HAP-1 (cell line): ENCODE data around the gene NEK7.

Source experiments
- DNase-seq, 2 experiments: peaks; one replicate each; pipeline ENCODE4 v3.0.0-alpha.2; 2016 to 2020; ENCODE audit warnings: low spot score in 2 of 2
- H3K27me3 ChIP-seq: fragments of 250-450 bp; sonication (Bioruptor Pico); 2 replicates; pipeline ENCODE4 v1.5.1; 2020; ENCODE audit warnings: low read depth, mild to moderate bottlenecking, moderate library complexity
- H3K36me3 ChIP-seq: fragments of 250-450 bp; sonication (Bioruptor Pico); replicated peaks from 2 replicates; pipeline ENCODE4 v1.5.1; 2020; ENCODE audit warnings: mild to moderate bottlenecking
- H3K4me1 ChIP-seq: fragments of 250-450 bp; sonication (Bioruptor Pico); 2 replicates; pipeline ENCODE4 v1.5.1; 2020; ENCODE audit warnings: mild to moderate bottlenecking
- H3K4me3 ChIP-seq: fragments of 250-450 bp; sonication (Bioruptor Pico); 2 replicates; pipeline ENCODE4 v1.5.1; 2020; ENCODE audit warnings: mild to moderate bottlenecking, moderate library complexity
- H3K9me3 ChIP-seq: fragments of 250-450 bp; sonication (Bioruptor Pico); 2 replicates; pipeline ENCODE4 v1.5.1; 2020; ENCODE audit warnings: mild to moderate bottlenecking, moderate library complexity
- in situ Hi-C: fragments of 300-500 bp; cut with MboI; formaldehyde crosslinking; loops from 3 replicates; pipeline ENCODE4 v1.14.3; 2020; ENCODE audit warnings: low sequenced_read_pairs, inconsistent platforms, mixed read lengths

Gene NEK7

GRCh38 chr1:198270273-198270828 is 113.6 kb downstream of the NEK7 start:
- in situ Hi-C loops, result no loop called here
- H3K36me3 ChIP-seq, result no peaks in the 10 kb centered on the region
- no peaks in the 10 kb centered on the region for H3K27me3 ChIP-seq
- H3K4me3 ChIP-seq, result no peak overlapping the region
- no peak for DNase-seq
- no peaks in the 10 kb centered on the region for H3K9me3 ChIP-seq
- no peaks in the 10 kb centered on the region for H3K4me1 ChIP-seq

GRCh38 chr1:198271467-198271866 is 114.7 kb downstream of the NEK7 start:
- no peaks in the 10 kb centered on the region for H3K9me3 ChIP-seq
- in situ Hi-C loops, result no loop called here
- DNase-seq, result no peak
- no peaks in the 10 kb centered on the region for H3K27me3 ChIP-seq
- no peak overlapping the region for H3K4me3 ChIP-seq
- no peaks in the 10 kb centered on the region for H3K4me1 ChIP-seq
- no peaks in the 10 kb centered on the region for H3K36me3 ChIP-seq

GRCh38 chr1:198272492-198272891 is 115.7 kb downstream of the NEK7 start:
- H3K4me1 ChIP-seq, result no peaks in the 10 kb centered on the region

GRCh38 chr1:198273748-198274295 is 117.0 kb downstream of the NEK7 start:
- Histone ChIP-seq H3K27me3 (no peaks in the 10 kb centered on the region), H3K36me3 (no peaks in the 10 kb centered on the region), H3K4me1 (no peaks in the 10 kb centered on the region), H3K9me3 (no peaks in the 10 kb centered on the region), H3K4me3 (no peak overlapping the region)
- no peak for DNase-seq
- in situ Hi-C loops, result no loop called here

More at GRCh38 chr1:198272492-198272891, 115.7 kb downstream of the NEK7 start:
- Histone ChIP-seq H3K4me3 (no peak overlapping the region), H3K36me3 (no peaks in the 10 kb centered on the region), H3K27me3 (no peaks in the 10 kb centered on the region), H3K9me3 (no peaks in the 10 kb centered on the region)
- in situ Hi-C loops, result no loop called here
- no peak for DNase-seq

GRCh38 chr1:198275597-198275996 is 118.8 kb downstream of the NEK7 start:
- Histone ChIP-seq H3K27me3 (no peaks in the 10 kb centered on the region), H3K4me1 (no peaks in the 10 kb centered on the region), H3K36me3 (no peaks in the 10 kb centered on the region), H3K4me3 (no peak overlapping the region), H3K9me3 (no peaks in the 10 kb centered on the region)
- in situ Hi-C loops, result no loop called here
- DNase-seq, result no peak

- no peak overlapping the region for H3K4me3 ChIP-seq
- no peaks in the 10 kb centered on the region for H3K4me1 ChIP-seq
- H3K27me3 ChIP-seq, result no peaks in the 10 kb centered on the region
- in situ Hi-C loops, result no loop called here
- H3K9me3 ChIP-seq, result no peaks in the 10 kb centered on the region
- H3K36me3 ChIP-seq, result no peaks in the 10 kb centered on the region
- DNase-seq, result no peak
Observed at GRCh38 chr1:198276241-198276640, 119.4 kb downstream of the NEK7 start.

- H3K4me1 ChIP-seq, result no peaks in the 10 kb centered on the region
- no peaks in the 10 kb centered on the region for H3K27me3 ChIP-seq
- no peak for DNase-seq
- H3K4me3 ChIP-seq, result no peak overlapping the region
- H3K9me3 ChIP-seq, result no peaks in the 10 kb centered on the region
- in situ Hi-C loops, result no loop called here
- no peaks in the 10 kb centered on the region for H3K36me3 ChIP-seq
Observed at GRCh38 chr1:198278943-198279342, 122.1 kb downstream of the NEK7 start.

GRCh38 chr1:198280080-198280479 is 123.3 kb downstream of the NEK7 start:
- Histone ChIP-seq H3K4me1 (no peaks in the 10 kb centered on the region), H3K9me3 (no peaks in the 10 kb centered on the region), H3K36me3 (no peaks in the 10 kb centered on the region), H3K4me3 (no peak overlapping the region), H3K27me3 (no peaks in the 10 kb centered on the region)
- in situ Hi-C loops, result no loop called here
- DNase-seq, result no peak

GRCh38 chr1:198281911-198282310 is 125.1 kb downstream of the NEK7 start:
- no peak for DNase-seq
- H3K4me1 ChIP-seq, result peaks cover 3% of the 10 kb centered on the region
- H3K9me3 ChIP-seq, result no peaks in the 10 kb centered on the region
- no peaks in the 10 kb centered on the region for H3K36me3 ChIP-seq
- no peaks in the 10 kb centered on the region for H3K27me3 ChIP-seq
- H3K4me3 ChIP-seq, result no peak overlapping the region
- in situ Hi-C loops, result no loop called here

GRCh38 chr1:198283222-198283621 is 126.4 kb downstream of the NEK7 start:
- peaks cover 3% of the 10 kb centered on the region for H3K4me1 ChIP-seq
- no peaks in the 10 kb centered on the region for H3K9me3 ChIP-seq
- DNase-seq, result no peak
- H3K36me3 ChIP-seq, result no peaks in the 10 kb centered on the region
- no peaks in the 10 kb centered on the region for H3K27me3 ChIP-seq
- in situ Hi-C loops, result no loop called here
- H3K4me3 ChIP-seq, result no peak overlapping the region

- no peak overlapping the region for H3K4me3 ChIP-seq
- no peaks in the 10 kb centered on the region for H3K9me3 ChIP-seq
- DNase-seq, result no peak
- peaks cover 3% of the 10 kb centered on the region for H3K4me1 ChIP-seq
- H3K27me3 ChIP-seq, result no peaks in the 10 kb centered on the region
- in situ Hi-C loops, result no loop called here
- no peaks in the 10 kb centered on the region for H3K36me3 ChIP-seq
Observed at GRCh38 chr1:198287916-198288315, 131.1 kb downstream of the NEK7 start.

GRCh38 chr1:198290089-198290683 is 133.4 kb downstream of the NEK7 start:
- no peaks in the 10 kb centered on the region for H3K36me3 ChIP-seq
- no peak for DNase-seq
- H3K4me1 ChIP-seq, result peaks cover 3% of the 10 kb centered on the region
- in situ Hi-C loops, result no loop called here
- no peaks in the 10 kb centered on the region for H3K27me3 ChIP-seq
- H3K9me3 ChIP-seq, result no peaks in the 10 kb centered on the region
- H3K4me3 ChIP-seq, result no peak overlapping the region

- Histone ChIP-seq H3K36me3 (no peaks in the 10 kb centered on the region), H3K9me3 (no peaks in the 10 kb centered on the region), H3K4me1 (no peaks in the 10 kb centered on the region; the same call in none of the 2 replicates), H3K4me3 (no peak overlapping the region), H3K27me3 (no peaks in the 10 kb centered on the region)
- in situ Hi-C loops, result no loop called here
- no peak for DNase-seq
Observed at GRCh38 chr1:198291036-198291435, 134.2 kb downstream of the NEK7 start.

GRCh38 chr1:198291924-198292323 is 135.1 kb downstream of the NEK7 start:
- no peak for DNase-seq
- no peaks in the 10 kb centered on the region for H3K9me3 ChIP-seq
- H3K4me1 ChIP-seq, result peaks cover 7% of the 10 kb centered on the region
- in situ Hi-C loops, result no loop called here
- no peaks in the 10 kb centered on the region for H3K36me3 ChIP-seq
- no peak overlapping the region for H3K4me3 ChIP-seq
- H3K27me3 ChIP-seq, result no peaks in the 10 kb centered on the region
